GM20000 (cell line): ENCODE measurements around the gene GPR22.

ENCODE experiments used
- DNase-seq: peaks from one replicate; pipeline ENCODE4 v3.0.0; 2012; ENCODE audit warnings: low spot score
- CTCF ChIP-seq: IDR thresholded peaks from 2 replicates; pipeline ENCODE4 v1.5.1; 2012; ENCODE audit warnings: mild to moderate bottlenecking, control low read depth; ENCODE audit errors: extremely low read depth, missing control alignments

Gene GPR22

GRCh38 chr7:107463139-107464078 lies 6.4 kb upstream of the GPR22 start:
- TF ChIP-seq CTCF = peak; percentile 58
- DNase-seq = peak; percentile 18

- no peak for DNase-seq
- no peak for TF ChIP-seq CTCF
Measured at GRCh38 chr7:107464666-107465226, 5.1 kb upstream of the GPR22 start.

GRCh38 chr7:107467972-107468371 lies 1.9 kb upstream of the GPR22 start:
- no peak for DNase-seq
- TF ChIP-seq CTCF = no peak

GRCh38 chr7:107468824-107469223 lies 1.0 kb upstream of the GPR22 start:
- no peak for DNase-seq
- TF ChIP-seq CTCF = no peak

GRCh38 chr7:107471292-107472070 lies 1.6 kb downstream of the GPR22 start:
- no peak for TF ChIP-seq CTCF
- DNase-seq = no peak

GRCh38 chr7:107472116-107472515 lies 2.3 kb downstream of the GPR22 start:
- DNase-seq = no peak
- no peak for TF ChIP-seq CTCF

- no peak for DNase-seq
- TF ChIP-seq CTCF = no peak
Measured at GRCh38 chr7:107474104-107474521, 4.3 kb downstream of the GPR22 start.
